Lower lobe of right lung (tissue), 2 donors: Measurements from ENCODE around the gene DZIP1L. TPM values are rescaled to one million over a fixed set of nuclear protein-coding genes. Genes with fewer than 3 reads are reported as not detected.
"Not testable (repeated sequence)": the region's sequence is repeated elsewhere in the genome, so short reads cannot be mapped to it uniquely, and the experiment has no call there.

ENCODE experiments used
- ATAC-seq, 2 donors: fragments of 200-7000 bp; cut with Tn5 transposase; one replicate each; pipeline ENCODE4 v1.9.1; 2020 to 2022; ENCODE audit warnings: mild to moderate bottlenecking in 2 of 2, moderate library complexity in 2 of 2
- DNase-seq: peaks from one replicate; pipeline ENCODE4 v3.0.0-alpha.2; 2020
- H3K27ac ChIP-seq: fragments of 200-600 bp; one replicate; pipeline ENCODE4 v1.8.0; 2022
- H3K27me3 ChIP-seq: fragments of 200-600 bp; one replicate; pipeline ENCODE4 v1.8.0; 2022; ENCODE audit warnings: low read depth
- H3K36me3 ChIP-seq: fragments of 200-600 bp; one replicate; pipeline ENCODE4 v1.8.0; 2022; ENCODE audit warnings: mild to moderate bottlenecking
- H3K4me1 ChIP-seq: fragments of 200-600 bp; one replicate; pipeline ENCODE4 v1.8.0; 2022
- H3K4me3 ChIP-seq: fragments of 200-600 bp; one replicate; pipeline ENCODE4 v1.8.0; 2022; ENCODE audit warnings: mild to moderate bottlenecking
- H3K9me3 ChIP-seq: fragments of 200-600 bp; one replicate; pipeline ENCODE4 v1.8.0; 2022
- intact Hi-C: fragments of 100-400 bp; cut with DNase I; formaldehyde crosslinking; loops from one replicate; pipeline ENCODE4 v1.11.0; 2022
- total RNA-seq: library from RNA; stranded (reverse); fragmentation: NEBNext Ultra II Directional; extraction: Animal tissue kit (Norgen Biotek cat#: 25700); gene quantifications from one replicate; pipeline ENCODE4 v1.2.1, GENCODE V29; 2021
- TF ChIP-seq, protein P1 (sequence below): fragments of 200-600 bp; IDR thresholded peaks from one replicate; pipeline ENCODE4 v1.8.0; 2022; ENCODE audit warnings: antibody characterized with exemption, mild to moderate bottlenecking
- donor health status: DM: no; HTN: yes; CAD: no; lungs with severe emphysema.

Gene DZIP1L
- total RNA-seq, 1 donor from 2014 or later, result 19.9 TPM

DNA sequence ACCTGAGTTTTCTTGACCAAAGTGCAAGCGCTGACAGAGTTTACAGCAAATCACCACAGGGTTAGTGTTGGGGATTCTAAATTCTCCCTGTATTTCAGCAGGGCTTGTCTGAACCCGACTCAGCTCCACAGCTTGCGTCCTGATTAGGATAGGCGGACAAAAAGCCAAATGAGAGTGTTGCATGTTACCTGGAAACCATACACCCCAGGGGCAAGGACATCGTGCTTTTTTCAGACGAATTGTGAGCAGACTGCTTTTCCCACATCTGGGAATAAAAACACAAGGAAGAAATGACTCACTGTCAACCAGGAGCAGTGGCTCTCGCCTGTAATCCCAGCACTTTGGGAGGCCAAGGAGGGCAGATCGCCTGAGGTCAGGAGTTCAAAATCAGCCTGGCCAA lies 3.0 kb downstream of the DZIP1L start:
- Histone ChIP-seq H3K4me3 (no peak overlapping the region), H3K9me3 (no peaks in the 10 kb centered on the region), H3K27me3 (no peaks in the 10 kb centered on the region), H3K4me1 (peaks cover 19% of the 10 kb centered on the region), H3K36me3 (no peaks in the 10 kb centered on the region), H3K27ac (no peak overlapping the region)
- ATAC-seq, result no peak
- TF ChIP-seq, protein P1, sequence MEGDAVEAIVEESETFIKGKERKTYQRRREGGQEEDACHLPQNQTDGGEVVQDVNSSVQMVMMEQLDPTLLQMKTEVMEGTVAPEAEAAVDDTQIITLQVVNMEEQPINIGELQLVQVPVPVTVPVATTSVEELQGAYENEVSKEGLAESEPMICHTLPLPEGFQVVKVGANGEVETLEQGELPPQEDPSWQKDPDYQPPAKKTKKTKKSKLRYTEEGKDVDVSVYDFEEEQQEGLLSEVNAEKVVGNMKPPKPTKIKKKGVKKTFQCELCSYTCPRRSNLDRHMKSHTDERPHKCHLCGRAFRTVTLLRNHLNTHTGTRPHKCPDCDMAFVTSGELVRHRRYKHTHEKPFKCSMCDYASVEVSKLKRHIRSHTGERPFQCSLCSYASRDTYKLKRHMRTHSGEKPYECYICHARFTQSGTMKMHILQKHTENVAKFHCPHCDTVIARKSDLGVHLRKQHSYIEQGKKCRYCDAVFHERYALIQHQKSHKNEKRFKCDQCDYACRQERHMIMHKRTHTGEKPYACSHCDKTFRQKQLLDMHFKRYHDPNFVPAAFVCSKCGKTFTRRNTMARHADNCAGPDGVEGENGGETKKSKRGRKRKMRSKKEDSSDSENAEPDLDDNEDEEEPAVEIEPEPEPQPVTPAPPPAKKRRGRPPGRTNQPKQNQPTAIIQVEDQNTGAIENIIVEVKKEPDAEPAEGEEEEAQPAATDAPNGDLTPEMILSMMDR, result no peak
- intact Hi-C loops, result no loop called here
- no peak for DNase-seq

DNA sequence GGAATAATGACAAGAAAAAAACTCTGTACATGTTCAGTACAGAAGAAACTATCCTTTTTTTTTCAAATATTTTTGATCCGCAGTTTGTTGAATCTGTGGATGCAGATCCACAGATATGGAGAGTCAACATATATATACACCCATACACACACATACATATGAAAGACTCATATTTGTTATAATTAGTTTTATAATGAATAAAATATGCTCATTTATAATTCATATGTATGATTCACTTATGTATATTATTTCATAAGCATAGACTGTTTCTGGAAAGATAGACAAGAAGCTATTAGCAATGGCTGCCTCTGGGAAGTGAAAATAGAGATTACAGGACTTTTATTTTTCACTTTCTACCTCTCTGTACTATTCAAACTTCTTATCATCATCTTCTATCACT lies 9.8 kb downstream of the DZIP1L start:
- peaks cover 20% of the 10 kb centered on the region for H3K36me3 ChIP-seq
- H3K4me3 ChIP-seq, result no peak overlapping the region
- ATAC-seq, result no peak
- no peaks in the 10 kb centered on the region for H3K27me3 ChIP-seq
- no peak overlapping the region for H3K27ac ChIP-seq
- no peak for DNase-seq
- TF ChIP-seq, protein P1, result no peak
- H3K9me3 ChIP-seq, result no peaks in the 10 kb centered on the region
- no peaks in the 10 kb centered on the region for H3K4me1 ChIP-seq
- intact Hi-C loops, result no loop called here

DNA sequence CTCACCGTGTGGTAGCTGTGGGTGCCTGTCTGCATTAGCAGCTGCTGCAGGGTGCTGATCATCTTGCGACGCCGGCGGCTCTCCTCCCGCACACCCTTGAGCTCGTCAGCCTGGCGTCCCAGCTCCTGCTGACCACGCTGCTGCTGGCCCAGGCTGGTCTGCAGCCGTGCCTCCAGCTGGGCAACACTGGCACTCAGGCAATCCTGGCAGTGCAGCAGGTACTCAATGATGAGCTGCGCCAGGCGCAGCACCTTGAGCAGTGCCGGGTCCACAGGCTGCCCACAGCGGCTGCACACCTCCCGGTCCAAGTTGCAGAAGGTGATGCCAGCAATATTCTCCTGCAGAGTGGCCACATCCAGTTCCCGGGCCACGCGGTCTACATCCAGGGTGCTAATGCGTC lies 11.9 kb downstream of the DZIP1L start:
- H3K4me3 ChIP-seq, result no peak overlapping the region
- DNase-seq, result no peak
- H3K4me1 ChIP-seq, result no peaks in the 10 kb centered on the region
- no peak overlapping the region for H3K27ac ChIP-seq
- H3K36me3 ChIP-seq, result peaks cover 26% of the 10 kb centered on the region
- H3K27me3 ChIP-seq, result no peaks in the 10 kb centered on the region
- intact Hi-C loops, result no loop called here
- TF ChIP-seq, protein P1, result no peak
- ATAC-seq, result peak in 1 of 2 donors; percentile 30
- H3K9me3 ChIP-seq, result no peaks in the 10 kb centered on the region

DNA sequence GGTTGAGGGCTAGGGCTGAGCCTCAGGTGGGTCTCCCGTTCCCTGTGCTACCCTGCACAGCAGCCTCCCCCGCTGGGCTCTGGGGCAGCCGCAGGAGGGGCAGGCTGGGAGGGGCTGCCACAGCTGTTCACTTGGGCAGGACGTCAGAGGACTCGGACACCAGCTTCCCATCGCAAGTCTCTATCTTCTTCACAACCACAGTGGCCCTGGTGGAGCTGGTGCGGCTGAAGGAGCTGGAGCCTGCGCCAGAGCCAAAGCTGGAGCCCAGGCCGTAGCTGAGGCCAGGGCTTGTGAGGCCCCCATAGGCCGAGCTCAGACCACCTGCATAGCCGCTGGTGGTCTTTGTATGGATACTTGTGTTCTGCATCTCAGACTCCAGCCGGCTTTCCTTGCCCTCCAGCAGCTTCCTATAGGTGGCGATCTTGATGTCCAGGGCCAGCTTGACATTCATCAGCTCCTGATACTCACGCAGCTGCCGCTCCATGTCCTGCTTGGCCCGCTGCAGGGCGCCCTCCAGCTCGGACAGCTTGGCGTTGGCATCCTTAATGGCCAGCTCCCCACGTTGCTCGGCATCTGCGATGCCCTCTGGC lies 14.0 kb downstream of the DZIP1L start:
- H3K27ac ChIP-seq, H3K4me3 ChIP-seq, ATAC-seq, H3K9me3 ChIP-seq, H3K27me3 ChIP-seq, DNase-seq, H3K4me1 ChIP-seq, intact Hi-C loops: not testable (repeated sequence)
- peaks cover 26% of the 10 kb centered on the region for H3K36me3 ChIP-seq

DNA sequence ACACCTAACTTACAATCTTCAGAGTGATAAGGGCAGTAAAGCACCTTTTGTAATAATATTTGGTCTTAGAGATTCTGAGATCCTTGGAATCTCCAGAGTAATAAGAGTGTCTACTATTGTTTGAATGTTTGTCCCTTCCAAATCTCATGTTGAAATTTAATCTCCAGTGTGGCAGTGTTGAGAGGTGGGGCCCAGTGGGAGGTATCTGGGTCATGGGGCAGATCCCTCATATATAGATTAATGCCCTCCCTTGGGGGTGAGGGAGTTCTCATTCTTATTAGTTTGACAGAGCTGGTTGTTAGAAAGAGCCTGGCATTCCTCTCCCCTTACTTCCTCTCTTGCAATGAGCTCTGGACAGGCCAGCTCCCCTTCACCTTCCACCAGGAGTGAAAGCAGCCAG lies 16.0 kb downstream of the DZIP1L start:
- Histone ChIP-seq H3K27ac (no peak overlapping the region), H3K27me3 (no peaks in the 10 kb centered on the region), H3K36me3 (peaks cover 31% of the 10 kb centered on the region), H3K4me1 (no peaks in the 10 kb centered on the region), H3K4me3 (no peak overlapping the region), H3K9me3 (no peaks in the 10 kb centered on the region)
- intact Hi-C loops, result no loop called here
- DNase-seq, result no peak
- TF ChIP-seq, protein P1, result no peak
- no peak for ATAC-seq

DNA sequence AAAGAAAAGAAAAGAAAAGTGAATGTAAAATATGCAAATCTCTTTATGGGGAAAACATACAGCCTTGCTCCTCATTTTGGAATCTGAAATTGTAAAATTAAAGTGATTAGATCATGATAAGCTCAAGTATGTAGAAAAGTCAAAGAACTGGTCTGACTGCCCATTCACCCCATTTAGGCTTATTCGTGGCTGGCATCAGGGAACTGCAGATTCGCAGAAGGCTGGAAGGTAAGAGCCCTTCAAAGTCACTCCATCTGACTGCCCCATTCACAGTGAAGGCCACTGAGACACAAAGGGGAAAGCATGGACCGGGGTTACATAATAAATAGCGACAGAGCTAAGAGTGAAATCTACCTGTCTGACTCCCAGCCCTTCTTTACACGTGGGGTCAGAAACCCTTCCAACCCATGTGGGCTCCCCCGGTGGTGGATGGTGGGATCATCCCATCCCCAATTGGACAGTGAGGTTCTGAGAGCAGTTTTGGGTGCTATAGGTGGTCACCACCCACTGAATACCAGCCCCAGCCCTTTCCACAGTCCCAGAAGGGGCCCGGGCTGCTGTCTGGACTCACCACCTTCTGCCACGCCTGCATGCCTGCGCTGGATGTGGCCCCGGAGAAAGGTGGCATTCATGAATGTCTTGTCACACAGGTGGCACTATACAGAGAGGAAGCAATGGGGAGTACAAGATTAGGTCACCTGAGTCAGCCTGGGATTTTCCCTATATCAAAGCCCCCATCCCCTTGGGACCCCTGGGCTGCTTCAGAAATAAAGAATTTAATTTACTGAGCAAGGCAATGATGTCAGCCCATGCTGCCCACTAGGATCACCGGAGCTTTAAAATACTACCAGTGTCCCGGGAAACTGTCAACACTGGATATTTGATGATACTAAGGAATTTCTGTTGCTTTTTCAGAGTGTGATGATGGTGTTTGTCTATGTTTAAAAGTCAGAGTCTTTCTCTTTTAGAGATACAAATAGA lies 17.9 kb downstream of the DZIP1L start:
- intact Hi-C loops, result no loop called here
- no peak for DNase-seq
- peak; percentile 18 to 45 for ATAC-seq
- TF ChIP-seq, protein P1, result no peak
- no peaks in the 10 kb centered on the region for H3K27me3 ChIP-seq
- H3K36me3 ChIP-seq, result peaks cover 28% of the 10 kb centered on the region
- H3K4me3 ChIP-seq, result no peak overlapping the region
- no peaks in the 10 kb centered on the region for H3K4me1 ChIP-seq
- no peaks in the 10 kb centered on the region for H3K9me3 ChIP-seq
- H3K27ac ChIP-seq, result no peak overlapping the region
